Fibroblast of villous mesenchyme (primary cell): ENCODE measurements around the gene CDH23. TPM values are rescaled to one million over a fixed set of nuclear protein-coding genes. Genes with fewer than 3 reads are reported as not detected.

ENCODE experiments used
- DNase-seq: peaks from one replicate; pipeline ENCODE4 v3.0.0-alpha.2; 2010; ENCODE audit warnings: low read depth
- H3K4me3 ChIP-seq: 2 replicates; pipeline ENCODE4 v1.5.1; 2011; ENCODE audit warnings: low read depth, mild to moderate bottlenecking, low read length
- CTCF ChIP-seq: IDR thresholded peaks from 2 replicates; pipeline ENCODE4 v1.5.1; 2012; ENCODE audit warnings: low read depth, mild to moderate bottlenecking, low read length; ENCODE audit not compliant: insufficient read depth
- total RNA-seq: library from RNA; depleted of rRNA; stranded (reverse); fragments of >200 nt; gene quantifications from 2 replicates; pipeline ENCODE4 v1.2.3, GENCODE V29; 2012

CDH23 gene
- total RNA-seq, 1 donor = under 0.01 TPM

- TF ChIP-seq CTCF = no peak
- DNase-seq = no peak
- H3K4me3 ChIP-seq = no peak overlapping the region
Observed at GRCh38 chr10:71635251-71635866, 238.6 kb downstream of the CDH23 start.

GRCh38 chr10:71635867-71636266 lies 239.1 kb downstream of the CDH23 start:
- no peak for TF ChIP-seq CTCF
- DNase-seq = no peak
- H3K4me3 ChIP-seq = no peak overlapping the region

GRCh38 chr10:71636588-71636987 lies 239.9 kb downstream of the CDH23 start:
- DNase-seq = no peak
- no peak for TF ChIP-seq CTCF
- no peak overlapping the region for H3K4me3 ChIP-seq

- no peak overlapping the region for H3K4me3 ChIP-seq
- no peak for DNase-seq
- no peak for TF ChIP-seq CTCF
Observed at GRCh38 chr10:71637305-71637704, 240.6 kb downstream of the CDH23 start.

- no peak overlapping the region for H3K4me3 ChIP-seq
- no peak for DNase-seq
- TF ChIP-seq CTCF = no peak
Observed at GRCh38 chr10:71638064-71638821, 241.5 kb downstream of the CDH23 start.

GRCh38 chr10:71638822-71639719 lies 242.4 kb downstream of the CDH23 start:
- DNase-seq = no peak

More at GRCh38 chr10:71638822-71639719, 242.4 kb downstream of the CDH23 start:
- no peak for TF ChIP-seq CTCF
- no peak overlapping the region for H3K4me3 ChIP-seq
